ENCODE data around the gene EFCC1. TPM values are rescaled to one million over a fixed set of nuclear protein-coding genes. Genes with fewer than 3 reads are reported as not detected.

The EFCC1 gene
- total RNA-seq, 4 donors from 2014 or later: 0.19 to 2.9 (median 0.48) TPM

DNA sequence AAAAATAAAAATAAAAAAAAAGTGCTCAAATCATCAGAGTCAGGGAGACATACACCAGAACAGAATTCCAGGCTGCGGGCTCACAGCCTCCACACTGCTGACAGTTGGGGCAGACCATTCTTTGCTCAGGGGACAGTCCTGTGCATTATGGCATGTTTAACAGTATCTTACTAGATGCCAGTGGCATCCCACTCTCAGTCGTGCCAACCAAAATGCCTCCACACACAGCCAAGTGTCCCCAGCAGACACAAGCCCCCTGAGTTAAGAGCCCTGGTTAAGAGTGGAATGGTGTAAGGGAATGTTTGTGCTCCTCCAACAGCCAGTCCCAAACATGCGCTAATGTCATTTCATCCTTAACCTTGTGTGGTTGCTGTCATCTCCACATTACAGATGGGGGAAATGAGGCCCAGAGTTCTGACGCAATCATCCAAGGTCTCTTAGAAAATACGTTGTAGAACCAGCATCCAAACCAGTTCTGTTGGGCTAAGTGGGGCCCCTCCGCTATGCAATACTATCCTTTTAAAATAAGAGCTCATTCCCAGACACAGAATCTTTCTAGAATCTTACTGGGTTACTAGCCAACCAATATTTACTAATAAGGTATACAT is 33.3 kb upstream of the EFCC1 start:
- peaks cover 0 to 31% (median 4%) of the 10 kb centered on the region in 3 donors for H3K4me1 ChIP-seq
- TF ChIP-seq CTCF (IDR thresholded peaks at IDR 0.05) (no peak), POLR2A (IDR thresholded peaks at IDR 0.05) (no peak)
- no peak overlapping the region for H3K4me3 ChIP-seq
- WGBS, 2 donors: 79% methylated on average over 5 to 6 of the region's 6 CpGs
- intact Hi-C loops (cut with DNase I): no loop called here
- H3K27me3 ChIP-seq: no peaks in the 10 kb centered on the region
- DNase-seq: no peak
- no peak overlapping the region for H3K27ac ChIP-seq
- no peaks in the 10 kb centered on the region for H3K36me3 ChIP-seq
- no peaks in the 10 kb centered on the region for H3K9me3 ChIP-seq

DNA sequence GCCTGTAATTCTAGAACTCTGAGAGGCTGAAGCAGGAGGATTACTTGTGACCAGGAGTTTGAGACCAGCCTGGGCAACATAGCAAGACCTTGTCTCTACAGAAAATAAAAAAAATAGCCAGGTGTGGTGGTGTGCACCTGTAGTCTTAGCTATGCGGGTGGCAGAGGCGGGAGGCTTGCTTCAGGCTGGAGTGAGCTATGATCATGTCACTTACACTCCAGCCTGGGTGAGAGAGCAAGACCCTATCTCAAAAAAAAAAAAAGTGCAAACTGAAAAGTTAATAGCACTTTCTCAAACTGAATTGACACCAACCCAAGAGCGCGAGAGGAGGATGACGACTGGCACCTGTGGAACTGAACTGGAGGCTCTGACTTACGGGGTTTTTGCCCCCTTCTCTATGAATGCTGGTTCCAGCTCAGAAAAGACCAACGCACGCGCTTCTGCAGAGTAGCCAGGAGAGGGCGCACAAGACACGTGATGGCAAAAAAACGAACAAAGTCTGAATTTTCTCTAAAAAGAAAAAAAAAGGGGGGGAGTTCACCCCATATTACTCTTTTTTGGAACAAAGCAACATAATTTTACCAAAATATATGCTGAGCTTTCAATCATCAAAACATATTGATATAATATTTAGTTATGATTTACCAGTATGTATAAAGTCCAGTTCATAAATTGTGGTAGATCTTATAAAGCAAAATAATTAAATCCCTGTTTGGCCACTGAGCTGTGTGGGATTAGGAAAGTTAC is 30.9 kb upstream of the EFCC1 start:
- WGBS, 2 donors: 8 to 10% methylated on average over 12 of the region's 12 CpGs
- no peak for TF ChIP-seq POLR2A (IDR thresholded peaks at IDR 0.05)
- TF ChIP-seq CTCF (IDR thresholded peaks at IDR 0.05): peak; percentile 50 to 92 (median 86)
- no peaks in the 10 kb centered on the region for H3K9me3 ChIP-seq
- peak overlapping the region in 1 of 4 donors; percentile 71 for H3K27ac ChIP-seq
- H3K4me1 ChIP-seq: peaks cover 0 to 31% (median 4%) of the 10 kb centered on the region in 3 donors
- DNase-seq: no peak
- no peaks in the 10 kb centered on the region for H3K27me3 ChIP-seq
- no peak overlapping the region for H3K4me3 ChIP-seq
- H3K36me3 ChIP-seq: no peaks in the 10 kb centered on the region
- intact Hi-C loops (cut with DNase I): loop anchor here (10.0 kb wide), 1 partner anchor 275 kb away; the partner anchor contains the start of gene COPG1

- H3K36me3 ChIP-seq: no peaks in the 10 kb centered on the region
- intact Hi-C loops (cut with DNase I): loop anchor here (10.0 kb wide), 1 partner anchor 274 kb away; the partner anchor contains the start of gene COPG1
- 44 to 60% methylated on average over 1 of the region's 1 CpG for WGBS, 2 donors
- H3K27me3 ChIP-seq: no peaks in the 10 kb centered on the region
- no peaks in the 10 kb centered on the region for H3K9me3 ChIP-seq
- no peak overlapping the region for H3K4me3 ChIP-seq
- DNase-seq: no peak
- H3K27ac ChIP-seq: peak overlapping the region in 2 of 4 donors; percentile 59 to 71
- H3K4me1 ChIP-seq: peaks cover 0 to 26% (median 4%) of the 10 kb centered on the region in 3 donors
- TF ChIP-seq POLR2A (IDR thresholded peaks at IDR 0.05) (no peak), CTCF (IDR thresholded peaks at IDR 0.05) (no peak)
Observed at GRCh38 chr3:128970740-128971047, 30.4 kb upstream of the EFCC1 start.

- H3K4me1 ChIP-seq: peaks cover 0 to 19% (median 4%) of the 10 kb centered on the region in 3 donors
- H3K9me3 ChIP-seq: no peaks in the 10 kb centered on the region
- WGBS, 2 donors: 44 to 47% methylated on average over 3 to 5 of the region's 6 CpGs
- no peak for TF ChIP-seq CTCF (IDR thresholded peaks at IDR 0.05)
- TF ChIP-seq POLR2A (IDR thresholded peaks at IDR 0.05): no peak
- intact Hi-C loops (cut with DNase I): loop anchor here (10.0 kb wide), 1 partner anchor 273 kb away; the partner anchor contains the start of gene COPG1
- no peak for DNase-seq
- H3K27me3 ChIP-seq: no peaks in the 10 kb centered on the region
- H3K36me3 ChIP-seq: no peaks in the 10 kb centered on the region
- no peak overlapping the region for H3K4me3 ChIP-seq
- H3K27ac ChIP-seq: peak overlapping the region in 3 of 4 donors; percentile 59 to 71 (median 65)
Observed at GRCh38 chr3:128971421-128972100, 29.5 kb upstream of the EFCC1 start.

Measured in esophagus squamous epithelium (tissue), 5 donors.